AG04449 (cell line): ENCODE measurements around the gene ZNF292.

ENCODE experiments used
- CTCF ChIA-PET: fragments of 350-600 bp; formaldehyde crosslinking; extraction: SDS; loops from one replicate; lab custom pipeline; 2021; ENCODE audit warnings: antibody characterized with exemption; lab: Yijun Ruan, JAX
- POLR2A ChIA-PET: fragments of 400-600, 350-600 bp; formaldehyde crosslinking; extraction: SDS; loops from one replicate; lab custom pipeline; 2020; ENCODE audit warnings: antibody characterized with exemption, inconsistent platforms; lab: Yijun Ruan, JAX
- DNase-seq: peaks from one replicate; pipeline ENCODE4 v3.0.0-alpha.2; 2010; ENCODE audit warnings: low read depth, low spot score
- H3K4me3 ChIP-seq: 2 replicates; pipeline ENCODE4 v1.5.1; 2011; ENCODE audit warnings: low read depth, mild to moderate bottlenecking, control low read depth, low read length
- CTCF ChIP-seq: IDR thresholded peaks from one replicate; pipeline ENCODE4 v1.5.1; 2011; ENCODE audit warnings: mild to moderate bottlenecking, moderate library complexity, low read length, control low read depth, inconsistent platforms; ENCODE audit not compliant: insufficient read depth; ENCODE audit errors: missing control alignments

Gene ZNF292

GRCh38 chr6:87279196-87279595, 123.8 kb downstream of the ZNF292 start:
- POLR2A ChIA-PET = no interaction called here
- CTCF ChIA-PET = interaction anchor here (1.1 kb wide), 1 partner anchor 43 kb away, joined by 3 read pairs; the partner anchor contains the start of gene SMIM8
- H3K4me3 ChIP-seq = no peak overlapping the region
- DNase-seq = no peak
- no peak for TF ChIP-seq CTCF

- DNase-seq = no peak
- CTCF ChIA-PET = interaction anchor here (0.7 kb wide), 1 partner anchor 41 kb away, joined by 3 read pairs; no protein-coding TSS in a partner anchor
- POLR2A ChIA-PET = no interaction called here
- no peak for TF ChIP-seq CTCF
- no peak overlapping the region for H3K4me3 ChIP-seq
Measured at GRCh38 chr6:87281426-87281825, 126.1 kb downstream of the ZNF292 start.

GRCh38 chr6:87282743-87283142, 127.4 kb downstream of the ZNF292 start:
- ChIA-PET POLR2A (no interaction called here), CTCF (no interaction called here)
- DNase-seq = no peak
- no peak for TF ChIP-seq CTCF
- H3K4me3 ChIP-seq = no peak overlapping the region

- no peak for TF ChIP-seq CTCF
- no peak for DNase-seq
- CTCF ChIA-PET = no interaction called here
- POLR2A ChIA-PET = no interaction called here
- no peak overlapping the region for H3K4me3 ChIP-seq
Measured at GRCh38 chr6:87283461-87283860, 128.1 kb downstream of the ZNF292 start.

- no peak for TF ChIP-seq CTCF
- ChIA-PET POLR2A (no interaction called here), CTCF (no interaction called here)
- H3K4me3 ChIP-seq = no peak overlapping the region
- DNase-seq = no peak
Measured at GRCh38 chr6:87287251-87287650, 131.9 kb downstream of the ZNF292 start.

GRCh38 chr6:87289571-87289970, 134.2 kb downstream of the ZNF292 start:
- no peak for TF ChIP-seq CTCF
- POLR2A ChIA-PET = no interaction called here
- no peak for DNase-seq
- CTCF ChIA-PET = interaction anchor here (1.5 kb wide), 1 partner anchor 32 kb away, joined by 5 read pairs; the partner anchor contains the start of gene SMIM8
- no peak overlapping the region for H3K4me3 ChIP-seq
